ENCODE results near the gene EGFL7. TPM values are rescaled to one million over a fixed set of nuclear protein-coding genes. Genes with fewer than 3 reads are reported as not detected.

The EGFL7 gene
- total and polyA plus RNA-seq, 4 donors = 32.1 to 39.7 (median 36.5) TPM

DNA sequence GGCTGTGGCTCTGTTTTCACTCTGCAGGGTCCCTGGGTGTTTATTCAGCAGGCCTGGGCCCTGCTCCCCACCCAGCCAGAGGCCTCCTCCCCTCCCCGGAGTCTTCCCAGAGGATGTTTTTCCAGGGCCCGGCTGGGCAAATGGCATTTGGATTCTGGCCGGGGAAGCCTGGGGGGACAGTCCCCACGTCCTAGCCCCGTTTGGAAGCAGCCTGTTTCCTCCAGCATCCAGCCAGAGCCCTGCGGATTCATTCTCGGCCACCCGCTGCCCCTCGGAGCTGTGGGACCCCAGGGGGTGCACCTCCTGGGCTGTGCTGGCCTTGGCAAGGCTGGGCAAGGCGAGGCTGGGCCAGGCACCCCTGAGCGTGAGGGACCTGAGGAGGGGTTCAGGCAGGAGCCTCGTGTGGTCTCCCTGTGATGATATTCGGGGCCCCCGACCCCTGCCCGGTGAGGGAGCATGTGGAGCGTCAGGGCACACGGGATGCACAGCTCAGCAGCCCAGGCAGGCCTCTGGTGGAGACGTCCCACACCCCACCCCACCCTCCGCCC lies 48.8 kb upstream of the EGFL7 start:
- Histone ChIP-seq H3K4me3 (ENCODE audit: low read depth in 1 of 3, low read length in 3 of 3) (no peak overlapping the region), H3K4me1 (ENCODE audit: control insufficient read depth in 4 of 4, insufficient read depth in 4 of 4, low read length in 3 of 4) (peaks cover 4 to 29% (median 17%) of the 10 kb centered on the region in 4 donors), H3K9me3 (ENCODE audit: control insufficient read depth in 4 of 4, low read length in 3 of 4) (no peaks in the 10 kb centered on the region), H3K27me3 (ENCODE audit: control insufficient read depth in 4 of 4, insufficient read depth in 4 of 4, low read length in 3 of 4) (no peaks in the 10 kb centered on the region), H3K9ac (ENCODE audit: low read depth in 1 of 2, low read length in 2 of 2) (no peak overlapping the region), H3K27ac (ENCODE audit: low read depth in 1 of 2, low read length in 2 of 2) (no peak overlapping the region), H3K36me3 (ENCODE audit: control insufficient read depth in 4 of 4, insufficient read depth in 3 of 4, low read depth in 1 of 4, low read length in 3 of 4) (no peaks in the 10 kb centered on the region)
- TF ChIP-seq YY1 (IDR thresholded peaks at IDR 0.05) (no peak), HNF4A (conservative IDR thresholded peaks at IDR 0.05) (no peak), FOXA1 (IDR thresholded peaks at IDR 0.05) (no peak), RXRA (IDR thresholded peaks at IDR 0.05) (no peak), RAD21 (IDR thresholded peaks at IDR 0.05) (no peak)
- TF ChIP-seq, protein P1, sequence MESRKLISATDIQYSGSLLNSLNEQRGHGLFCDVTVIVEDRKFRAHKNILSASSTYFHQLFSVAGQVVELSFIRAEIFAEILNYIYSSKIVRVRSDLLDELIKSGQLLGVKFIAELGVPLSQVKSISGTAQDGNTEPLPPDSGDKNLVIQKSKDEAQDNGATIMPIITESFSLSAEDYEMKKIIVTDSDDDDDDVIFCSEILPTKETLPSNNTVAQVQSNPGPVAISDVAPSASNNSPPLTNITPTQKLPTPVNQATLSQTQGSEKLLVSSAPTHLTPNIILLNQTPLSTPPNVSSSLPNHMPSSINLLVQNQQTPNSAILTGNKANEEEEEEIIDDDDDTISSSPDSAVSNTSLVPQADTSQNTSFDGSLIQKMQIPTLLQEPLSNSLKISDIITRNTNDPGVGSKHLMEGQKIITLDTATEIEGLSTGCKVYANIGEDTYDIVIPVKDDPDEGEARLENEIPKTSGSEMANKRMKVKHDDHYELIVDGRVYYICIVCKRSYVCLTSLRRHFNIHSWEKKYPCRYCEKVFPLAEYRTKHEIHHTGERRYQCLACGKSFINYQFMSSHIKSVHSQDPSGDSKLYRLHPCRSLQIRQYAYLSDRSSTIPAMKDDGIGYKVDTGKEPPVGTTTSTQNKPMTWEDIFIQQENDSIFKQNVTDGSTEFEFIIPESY (IDR thresholded peaks at IDR 0.05) = no peak
- WGBS = 82% methylated on average over 19 of the region's 19 CpGs
- no peak for DNase-seq (ENCODE audit: low spot score)

DNA sequence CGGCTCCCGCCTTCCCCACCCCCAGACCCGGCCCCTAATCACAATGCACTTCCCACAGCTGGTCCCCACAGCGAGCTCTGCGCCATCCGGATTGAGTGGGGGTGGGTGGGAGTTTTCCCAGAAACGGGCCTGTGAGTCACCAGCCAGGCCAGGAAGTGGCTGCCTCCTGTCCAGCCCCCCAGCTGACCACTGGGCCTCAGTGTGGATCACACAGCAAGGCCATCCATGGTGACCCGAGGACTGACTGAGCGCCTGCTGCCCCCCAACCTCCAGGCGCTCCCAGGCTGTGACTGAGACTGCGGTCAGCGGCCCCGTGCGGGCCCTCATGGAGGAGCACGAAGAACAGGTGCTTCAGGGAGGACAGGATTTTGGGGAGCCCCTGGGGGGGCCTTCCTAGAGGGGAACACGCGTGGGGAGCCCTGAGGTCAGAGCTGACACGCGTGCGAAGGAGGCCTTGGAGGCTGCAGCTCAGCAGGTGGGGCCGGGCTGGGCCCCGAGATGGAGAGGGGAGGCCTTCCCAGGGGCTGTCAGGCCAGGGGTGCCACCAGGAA lies 48.3 kb upstream of the EGFL7 start:
- Histone ChIP-seq H3K27ac (ENCODE audit: low read depth in 1 of 2, low read length in 2 of 2) (peak overlapping the region in 1 of 2 donors; percentile 33), H3K4me1 (ENCODE audit: control insufficient read depth in 4 of 4, insufficient read depth in 4 of 4, low read length in 3 of 4) (peaks cover 9 to 35% (median 22%) of the 10 kb centered on the region in 4 donors), H3K4me3 (ENCODE audit: low read depth in 1 of 3, low read length in 3 of 3) (no peak overlapping the region), H3K9ac (ENCODE audit: low read depth in 1 of 2, low read length in 2 of 2) (no peak overlapping the region), H3K27me3 (ENCODE audit: control insufficient read depth in 4 of 4, insufficient read depth in 4 of 4, low read length in 3 of 4) (no peaks in the 10 kb centered on the region), H3K36me3 (ENCODE audit: control insufficient read depth in 4 of 4, insufficient read depth in 3 of 4, low read depth in 1 of 4, low read length in 3 of 4) (no peaks in the 10 kb centered on the region), H3K9me3 (ENCODE audit: control insufficient read depth in 4 of 4, low read length in 3 of 4) (no peaks in the 10 kb centered on the region)
- TF ChIP-seq, protein P2, sequence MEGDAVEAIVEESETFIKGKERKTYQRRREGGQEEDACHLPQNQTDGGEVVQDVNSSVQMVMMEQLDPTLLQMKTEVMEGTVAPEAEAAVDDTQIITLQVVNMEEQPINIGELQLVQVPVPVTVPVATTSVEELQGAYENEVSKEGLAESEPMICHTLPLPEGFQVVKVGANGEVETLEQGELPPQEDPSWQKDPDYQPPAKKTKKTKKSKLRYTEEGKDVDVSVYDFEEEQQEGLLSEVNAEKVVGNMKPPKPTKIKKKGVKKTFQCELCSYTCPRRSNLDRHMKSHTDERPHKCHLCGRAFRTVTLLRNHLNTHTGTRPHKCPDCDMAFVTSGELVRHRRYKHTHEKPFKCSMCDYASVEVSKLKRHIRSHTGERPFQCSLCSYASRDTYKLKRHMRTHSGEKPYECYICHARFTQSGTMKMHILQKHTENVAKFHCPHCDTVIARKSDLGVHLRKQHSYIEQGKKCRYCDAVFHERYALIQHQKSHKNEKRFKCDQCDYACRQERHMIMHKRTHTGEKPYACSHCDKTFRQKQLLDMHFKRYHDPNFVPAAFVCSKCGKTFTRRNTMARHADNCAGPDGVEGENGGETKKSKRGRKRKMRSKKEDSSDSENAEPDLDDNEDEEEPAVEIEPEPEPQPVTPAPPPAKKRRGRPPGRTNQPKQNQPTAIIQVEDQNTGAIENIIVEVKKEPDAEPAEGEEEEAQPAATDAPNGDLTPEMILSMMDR (IDR thresholded peaks at IDR 0.05; ENCODE audit: low read depth, low read length, missing input control) = no peak
- TF ChIP-seq NR2F2 (IDR thresholded peaks at IDR 0.05) (peak; percentile 37), RXRA (IDR thresholded peaks at IDR 0.05) (peak in 1 of 2 donors; percentile 7), TAF1 (conservative IDR thresholded peaks at IDR 0.05) (no peak), YY1 (IDR thresholded peaks at IDR 0.05) (no peak), FOXA1 (IDR thresholded peaks at IDR 0.05) (no peak)
- TF ChIP-seq, protein P3, sequence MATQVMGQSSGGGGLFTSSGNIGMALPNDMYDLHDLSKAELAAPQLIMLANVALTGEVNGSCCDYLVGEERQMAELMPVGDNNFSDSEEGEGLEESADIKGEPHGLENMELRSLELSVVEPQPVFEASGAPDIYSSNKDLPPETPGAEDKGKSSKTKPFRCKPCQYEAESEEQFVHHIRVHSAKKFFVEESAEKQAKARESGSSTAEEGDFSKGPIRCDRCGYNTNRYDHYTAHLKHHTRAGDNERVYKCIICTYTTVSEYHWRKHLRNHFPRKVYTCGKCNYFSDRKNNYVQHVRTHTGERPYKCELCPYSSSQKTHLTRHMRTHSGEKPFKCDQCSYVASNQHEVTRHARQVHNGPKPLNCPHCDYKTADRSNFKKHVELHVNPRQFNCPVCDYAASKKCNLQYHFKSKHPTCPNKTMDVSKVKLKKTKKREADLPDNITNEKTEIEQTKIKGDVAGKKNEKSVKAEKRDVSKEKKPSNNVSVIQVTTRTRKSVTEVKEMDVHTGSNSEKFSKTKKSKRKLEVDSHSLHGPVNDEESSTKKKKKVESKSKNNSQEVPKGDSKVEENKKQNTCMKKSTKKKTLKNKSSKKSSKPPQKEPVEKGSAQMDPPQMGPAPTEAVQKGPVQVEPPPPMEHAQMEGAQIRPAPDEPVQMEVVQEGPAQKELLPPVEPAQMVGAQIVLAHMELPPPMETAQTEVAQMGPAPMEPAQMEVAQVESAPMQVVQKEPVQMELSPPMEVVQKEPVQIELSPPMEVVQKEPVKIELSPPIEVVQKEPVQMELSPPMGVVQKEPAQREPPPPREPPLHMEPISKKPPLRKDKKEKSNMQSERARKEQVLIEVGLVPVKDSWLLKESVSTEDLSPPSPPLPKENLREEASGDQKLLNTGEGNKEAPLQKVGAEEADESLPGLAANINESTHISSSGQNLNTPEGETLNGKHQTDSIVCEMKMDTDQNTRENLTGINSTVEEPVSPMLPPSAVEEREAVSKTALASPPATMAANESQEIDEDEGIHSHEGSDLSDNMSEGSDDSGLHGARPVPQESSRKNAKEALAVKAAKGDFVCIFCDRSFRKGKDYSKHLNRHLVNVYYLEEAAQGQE (IDR thresholded peaks at IDR 0.05) = no peak
- no peak for DNase-seq (ENCODE audit: low spot score)
- whole genome bisulfite sequencing = 86% methylated on average over 22 of the region's 22 CpGs
